DOHH2 (cell line): ENCODE results near the gene HACL1.
"Not testable (repeated sequence)": the region's sequence is repeated elsewhere in the genome, so short reads cannot be mapped to it uniquely, and the experiment has no call there.

ENCODE experiments used
- H3F3A ChIP-seq: fragments of 200-600 bp; sonication (generic), shearing (Covaris generic); 2 replicates; pipeline ENCODE4 v1.6.0; 2016; ENCODE audit warnings: antibody characterized with exemption, mild to moderate bottlenecking; ENCODE audit not compliant: control insufficient read depth, insufficient read depth
- H3K27ac ChIP-seq: fragments of 200-600 bp; sonication (generic); 2 replicates; pipeline ENCODE4 v1.5.1; 2014; ENCODE audit warnings: low read depth, mild to moderate bottlenecking, low read length, moderate library complexity
- H3K27me3 ChIP-seq: fragments of 200-600 bp; sonication (generic); 2 replicates; pipeline ENCODE4 v1.6.1; 2014; ENCODE audit warnings: mild to moderate bottlenecking, low read length, mixed read lengths; ENCODE audit not compliant: control insufficient read depth
- H3K36me3 ChIP-seq: fragments of 200-600 bp; sonication (generic); 2 replicates; pipeline ENCODE4 v1.6.1; 2014; ENCODE audit warnings: mild to moderate bottlenecking, low read length, moderate library complexity, mixed read lengths; ENCODE audit not compliant: control insufficient read depth
- H3K4me1 ChIP-seq: fragments of 200-600 bp; sonication (generic); 2 replicates; pipeline ENCODE4 v1.6.1; 2014; ENCODE audit warnings: mild to moderate bottlenecking, low read length, mixed read lengths; ENCODE audit not compliant: control insufficient read depth
- H3K4me2 ChIP-seq: fragments of 200-600 bp; sonication (generic); 2 replicates; pipeline ENCODE4 v1.6.0; 2014; ENCODE audit warnings: mild to moderate bottlenecking, low read length, moderate library complexity
- H3K4me3 ChIP-seq: fragments of 200-600 bp; sonication (generic); 2 replicates; pipeline ENCODE4 v1.5.1; 2014; ENCODE audit warnings: mild to moderate bottlenecking, low read length, mixed read lengths
- H3K79me2 ChIP-seq: fragments of 200-600 bp; sonication (generic); 2 replicates; pipeline ENCODE4 v1.6.1; 2014; ENCODE audit warnings: mild to moderate bottlenecking, low read length, mixed read lengths; ENCODE audit not compliant: control insufficient read depth
- H3K9me2 ChIP-seq: fragments of 200-600 bp; sonication (generic); replicated peaks from 2 replicates; pipeline ENCODE4 v1.6.1; 2014; ENCODE audit warnings: mild to moderate bottlenecking, low read length, mixed read lengths; ENCODE audit not compliant: control insufficient read depth
- H3K9me3 ChIP-seq: fragments of 200-600 bp; sonication (generic); 2 replicates; pipeline ENCODE4 v1.6.1; 2014; ENCODE audit warnings: antibody characterized with exemption, low read length, mixed read lengths; ENCODE audit not compliant: control insufficient read depth, insufficient read depth
- H4K20me1 ChIP-seq: fragments of 200-600 bp; sonication (generic); 2 replicates; pipeline ENCODE4 v1.6.0; 2014; ENCODE audit warnings: low read depth, mild to moderate bottlenecking, antibody characterized with exemption, low read length, moderate library complexity; ENCODE audit not compliant: control insufficient read depth, insufficient read depth
- CTCF ChIP-seq: fragments of 200-600 bp; sonication (generic); IDR thresholded peaks from one replicate; pipeline ENCODE4 v1.5.1; 2014; ENCODE audit warnings: antibody characterized with exemption, mild to moderate bottlenecking, low read depth, low read length; ENCODE audit not compliant: poor library complexity, severe bottlenecking
- EZH2phosphoT487 ChIP-seq: fragments of 200-600 bp; sonication (generic); IDR thresholded peaks from 2 replicates; pipeline ENCODE4 v1.6.1; 2017; ENCODE audit warnings: borderline replicate concordance, mild to moderate bottlenecking, antibody characterized with exemption, low read length, moderate library complexity, mixed read lengths

HACL1 gene

GRCh38 chr3:15538345-15538744 is 63.0 kb downstream of the HACL1 start:
- TF ChIP-seq EZH2phosphoT487 (no peak), CTCF (no peak)
- Histone ChIP-seq H3K27me3 (peaks cover 11% of the 10 kb centered on the region), H3K79me2 (no peaks in the 10 kb centered on the region), H3K36me3 (no peaks in the 10 kb centered on the region), H3K4me2 (no peak overlapping the region), H4K20me1 (no peaks in the 10 kb centered on the region), H3K27ac (no peak overlapping the region), H3K4me1 (peaks cover 4% of the 10 kb centered on the region), H3K9me3 (no peaks in the 10 kb centered on the region), H3F3A (no peaks in the 10 kb centered on the region), H3K4me3 (no peak overlapping the region), H3K9me2 (no peaks in the 10 kb centered on the region)

GRCh38 chr3:15536856-15537255 is 64.5 kb downstream of the HACL1 start:
- Histone ChIP-seq H3K27me3 (0 out of 2 replicates have a peak, but pooled peaks cover 5% of the 10 kb centered on the region), H3F3A (no peaks in the 10 kb centered on the region), H3K9me2 (no peaks in the 10 kb centered on the region), H4K20me1 (no peaks in the 10 kb centered on the region), H3K4me1 (peaks cover 4% of the 10 kb centered on the region), H3K79me2 (no peaks in the 10 kb centered on the region), H3K27ac (no peak overlapping the region), H3K9me3 (no peaks in the 10 kb centered on the region), H3K4me3 (no peak overlapping the region), H3K4me2 (no peak overlapping the region), H3K36me3 (no peaks in the 10 kb centered on the region)
- TF ChIP-seq EZH2phosphoT487 (no peak), CTCF (no peak)

GRCh38 chr3:15535732-15536131 is 65.6 kb downstream of the HACL1 start:
- H3K9me2 ChIP-seq: no peaks in the 10 kb centered on the region
- H3K4me1 ChIP-seq: peaks cover 4% of the 10 kb centered on the region
- 0 out of 2 replicates have a peak, but pooled peaks cover 5% of the 10 kb centered on the region for H3K27me3 ChIP-seq
- no peaks in the 10 kb centered on the region for H4K20me1 ChIP-seq
- no peak overlapping the region for H3K27ac ChIP-seq
- TF ChIP-seq EZH2phosphoT487 (no peak), CTCF (no peak)
- H3K4me2 ChIP-seq: no peak overlapping the region
- no peaks in the 10 kb centered on the region for H3K36me3 ChIP-seq
- no peaks in the 10 kb centered on the region for H3F3A ChIP-seq
- H3K79me2 ChIP-seq: no peaks in the 10 kb centered on the region
- H3K4me3 ChIP-seq: no peak overlapping the region
- no peaks in the 10 kb centered on the region for H3K9me3 ChIP-seq

- H3K4me3 ChIP-seq, H4K20me1 ChIP-seq, H3K27ac ChIP-seq, H3K4me1 ChIP-seq, H3F3A ChIP-seq, H3K4me2 ChIP-seq, H3K36me3 ChIP-seq, H3K79me2 ChIP-seq, H3K9me2 ChIP-seq, H3K9me3 ChIP-seq, H3K27me3 ChIP-seq: not testable (repeated sequence)
These were observed 68.8 kb downstream of the HACL1 start for GRCh38 chr3:15532614-15533013.
